DMS 273 (cell line): ENCODE data around the gene DYSF.
A peak's percentile ranks its signal among the peaks of the same experiment; 100 is the strongest.

ENCODE experiments used
- DNase-seq: peaks from one replicate; lab custom pipeline; 2025; ENCODE audit not compliant: unreplicated experiment; lab: John Stamatoyannopoulos, UW

Gene DYSF

DNA sequence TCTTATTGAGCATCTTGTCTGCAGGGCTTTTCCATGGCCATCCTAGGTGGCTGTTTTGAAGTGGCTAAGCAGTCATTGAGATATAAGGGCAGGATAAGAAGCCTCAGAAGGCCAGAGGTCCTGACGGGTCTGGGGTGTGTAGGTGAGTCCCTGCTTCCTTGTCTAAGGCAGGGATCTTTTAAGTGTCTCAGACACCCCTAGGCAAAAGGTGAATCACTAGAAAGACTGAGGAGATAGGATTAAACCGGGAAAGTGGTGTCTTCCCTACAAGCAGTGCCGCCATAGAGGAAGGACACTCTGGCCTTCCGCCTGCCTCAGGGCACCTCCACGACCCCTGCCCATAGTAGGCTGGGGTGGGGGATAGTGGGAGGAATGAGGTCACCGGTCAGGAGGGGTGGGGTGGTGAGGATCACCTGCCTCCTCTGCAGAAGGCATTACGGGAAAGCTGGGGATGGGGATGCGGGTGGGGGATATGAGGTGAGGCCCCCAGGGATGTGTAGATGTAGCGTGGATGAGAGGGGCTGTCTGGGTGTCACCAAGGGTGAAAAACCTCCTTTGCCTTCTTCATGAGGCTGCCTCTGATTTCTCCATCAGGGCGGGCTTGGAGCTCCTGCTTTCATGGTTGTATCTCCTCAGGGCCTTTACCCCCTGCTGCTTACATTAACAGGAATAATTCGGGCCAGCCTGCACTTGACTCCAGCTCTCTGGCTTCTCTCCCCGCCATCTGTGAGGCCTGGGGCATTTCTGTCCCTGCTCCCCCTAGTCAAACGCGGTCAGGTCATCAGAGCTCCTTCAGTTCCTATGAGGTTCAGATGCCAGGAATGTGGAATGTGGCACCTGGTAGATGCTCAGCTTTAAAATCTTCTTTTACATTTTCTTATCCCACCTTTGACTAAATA is 244.0 kb downstream of the DYSF start:
- DNase-seq, result peak; percentile 85

DNA sequence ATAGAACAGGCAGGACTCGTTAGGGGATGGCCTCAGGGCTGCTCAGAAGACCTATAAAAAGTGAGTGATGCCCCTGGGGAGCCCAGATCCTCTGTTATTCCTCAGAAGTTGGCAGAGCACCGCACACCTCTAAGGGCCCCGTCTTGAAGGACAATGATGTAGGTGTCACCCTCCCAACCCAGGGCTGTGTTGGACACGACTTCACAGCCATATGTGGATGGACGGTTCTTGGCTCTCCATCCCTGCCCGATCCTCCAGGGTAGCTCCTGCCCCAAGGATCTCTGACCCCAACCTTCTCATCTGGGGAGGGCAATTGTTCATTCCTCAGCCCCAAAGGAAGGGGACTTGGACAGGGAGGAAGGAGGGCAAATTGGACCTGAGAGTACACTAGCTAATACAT is 246.1 kb downstream of the DYSF start:
- no peak for DNase-seq

DNA sequence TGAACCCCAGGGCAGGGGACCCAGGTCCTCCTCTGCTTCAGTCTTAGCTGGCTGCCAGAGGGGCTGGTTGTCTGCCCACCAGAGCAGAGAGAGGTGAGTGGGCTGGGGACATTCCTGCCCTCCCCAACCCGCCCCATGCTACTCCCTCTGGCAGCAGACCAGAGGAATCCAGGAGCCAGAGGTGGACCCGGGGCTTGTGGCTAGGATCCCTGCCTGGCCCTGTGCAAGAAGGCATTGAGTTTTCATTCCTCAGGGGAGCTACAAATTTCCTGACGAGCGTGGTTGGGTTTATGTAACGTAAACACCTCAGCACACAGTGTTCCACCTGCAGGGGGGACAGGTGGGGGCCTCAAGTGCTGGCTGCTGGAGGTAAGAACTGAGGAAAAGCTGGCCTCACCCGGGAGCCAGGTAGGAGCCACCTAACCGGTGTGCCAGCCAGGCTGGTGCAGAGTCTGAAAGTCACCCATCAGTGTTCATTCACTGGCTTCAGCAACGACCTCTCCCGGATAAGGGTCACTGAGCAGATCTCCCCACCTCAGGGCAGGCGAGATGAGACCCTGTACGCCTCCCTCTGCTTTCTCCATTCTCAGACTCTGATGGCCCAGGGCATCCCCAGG is 246.8 kb downstream of the DYSF start:
- no peak for DNase-seq

GRCh38 chr2:71700658-71701397 is 247.5 kb downstream of the DYSF start:
- DNase-seq, result no peak

DNA sequence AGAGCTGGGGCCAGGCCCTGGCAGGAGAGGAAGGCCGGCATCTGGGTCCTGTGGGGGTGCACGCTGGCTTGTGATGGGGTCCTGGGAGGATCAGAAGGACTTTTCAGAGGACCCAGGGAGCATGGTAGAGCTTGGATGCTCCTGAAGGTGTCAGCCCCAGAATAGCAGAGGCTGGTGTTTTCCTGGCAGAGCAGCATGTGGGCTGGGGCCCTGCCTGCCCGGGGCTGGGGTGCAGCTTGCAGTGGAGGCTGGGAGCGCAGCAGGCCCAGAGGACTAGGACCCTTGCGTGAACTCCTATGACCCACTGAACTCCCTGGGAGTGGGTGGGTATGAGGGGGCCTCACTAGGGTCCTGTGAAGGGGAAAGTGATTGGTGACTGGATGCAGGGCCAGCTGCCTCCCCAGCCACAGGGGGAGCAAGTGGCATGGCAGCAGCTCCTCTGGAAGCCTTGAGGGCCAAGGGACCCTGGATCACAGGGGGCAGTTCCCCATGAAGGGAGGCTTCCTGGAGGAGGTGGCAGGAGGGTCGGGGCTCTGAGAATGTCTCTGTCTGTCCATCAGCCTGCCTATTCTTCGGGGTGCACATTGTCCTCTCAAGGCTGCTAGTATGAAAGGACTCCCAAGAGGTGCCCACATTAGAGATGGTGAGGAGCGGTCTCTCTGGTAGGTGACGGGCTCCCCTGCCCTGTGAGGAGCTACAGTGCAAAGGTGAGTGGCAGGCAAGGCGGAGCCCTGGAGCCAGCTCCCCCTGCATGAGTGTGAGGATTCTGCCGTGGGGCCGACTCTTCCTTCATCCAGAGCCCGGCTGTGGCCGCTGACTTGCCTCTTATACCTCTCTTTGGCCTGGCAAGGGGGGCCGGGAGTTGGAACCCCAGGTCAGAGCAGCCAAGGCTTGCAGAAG is 249.0 kb downstream of the DYSF start:
- DNase-seq, result no peak

- no peak for DNase-seq
Observed at GRCh38 chr2:71702971-71703898, 249.9 kb downstream of the DYSF start.

DNA sequence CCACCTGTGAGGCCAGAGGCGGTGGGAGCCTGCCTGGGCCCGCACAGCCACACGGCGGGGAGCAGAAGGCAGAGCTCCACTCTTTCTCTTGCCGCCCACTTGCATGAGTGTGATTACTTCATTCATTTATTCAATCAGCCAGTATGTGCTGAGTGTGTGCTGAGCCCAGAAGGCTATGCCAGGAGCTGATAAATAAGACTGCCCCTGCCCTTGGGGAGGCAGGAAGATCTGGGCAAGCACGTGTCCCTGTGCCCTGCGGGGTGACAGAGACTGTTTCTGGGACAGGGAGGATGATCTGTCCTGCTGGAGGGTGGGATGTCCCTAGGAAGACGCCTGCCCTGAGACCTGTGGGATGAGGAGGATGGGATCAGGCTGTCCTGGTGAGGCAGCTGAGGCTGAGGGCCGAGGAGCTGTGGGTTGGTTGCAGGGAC is 250.8 kb downstream of the DYSF start:
- peak; percentile 24 for DNase-seq

DNA sequence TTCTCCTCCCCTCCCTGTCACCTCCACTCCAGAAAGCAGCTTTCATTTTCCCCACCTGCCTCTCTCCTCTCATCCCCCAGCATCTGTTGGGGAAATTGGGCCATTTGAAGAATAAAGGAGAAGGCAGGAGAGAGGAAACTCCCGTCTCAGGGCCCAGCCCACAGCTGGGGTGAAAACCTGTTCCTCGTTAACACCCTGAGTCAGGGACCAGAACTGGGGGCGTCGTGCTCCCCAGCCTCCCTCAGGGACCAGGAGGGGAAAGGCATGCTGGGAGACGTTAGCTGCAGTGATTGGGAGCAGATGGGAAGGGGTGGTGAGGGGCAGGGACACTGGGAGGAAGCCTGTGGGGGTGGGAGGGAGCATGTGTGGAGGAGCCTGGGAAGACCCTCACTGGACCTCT is 251.3 kb downstream of the DYSF start:
- no peak for DNase-seq

GRCh38 chr2:71705171-71705960 is 252.0 kb downstream of the DYSF start:
- no peak for DNase-seq

DNA sequence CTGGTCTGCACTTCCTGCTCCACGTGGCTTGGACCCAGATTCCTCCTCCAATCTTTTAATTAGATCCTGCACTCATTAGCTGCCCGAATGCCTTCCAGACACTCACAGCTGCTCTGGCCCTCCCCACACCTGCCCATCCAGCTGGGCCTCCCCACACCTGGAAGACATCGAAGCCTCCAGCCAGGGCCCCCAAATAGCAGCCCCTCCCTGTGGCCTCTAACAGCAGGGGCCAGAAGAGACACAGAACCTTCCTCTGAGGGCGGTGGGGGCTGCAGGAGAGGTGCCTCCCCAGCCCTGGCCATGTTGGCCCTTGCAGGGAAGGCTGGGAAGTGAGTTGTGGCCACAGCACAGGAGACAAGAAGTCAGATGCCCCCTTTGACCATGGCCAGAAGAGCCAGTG is 252.8 kb downstream of the DYSF start:
- no peak for DNase-seq

GRCh38 chr2:71706836-71707235 is 253.5 kb downstream of the DYSF start:
- DNase-seq, result no peak

DNA sequence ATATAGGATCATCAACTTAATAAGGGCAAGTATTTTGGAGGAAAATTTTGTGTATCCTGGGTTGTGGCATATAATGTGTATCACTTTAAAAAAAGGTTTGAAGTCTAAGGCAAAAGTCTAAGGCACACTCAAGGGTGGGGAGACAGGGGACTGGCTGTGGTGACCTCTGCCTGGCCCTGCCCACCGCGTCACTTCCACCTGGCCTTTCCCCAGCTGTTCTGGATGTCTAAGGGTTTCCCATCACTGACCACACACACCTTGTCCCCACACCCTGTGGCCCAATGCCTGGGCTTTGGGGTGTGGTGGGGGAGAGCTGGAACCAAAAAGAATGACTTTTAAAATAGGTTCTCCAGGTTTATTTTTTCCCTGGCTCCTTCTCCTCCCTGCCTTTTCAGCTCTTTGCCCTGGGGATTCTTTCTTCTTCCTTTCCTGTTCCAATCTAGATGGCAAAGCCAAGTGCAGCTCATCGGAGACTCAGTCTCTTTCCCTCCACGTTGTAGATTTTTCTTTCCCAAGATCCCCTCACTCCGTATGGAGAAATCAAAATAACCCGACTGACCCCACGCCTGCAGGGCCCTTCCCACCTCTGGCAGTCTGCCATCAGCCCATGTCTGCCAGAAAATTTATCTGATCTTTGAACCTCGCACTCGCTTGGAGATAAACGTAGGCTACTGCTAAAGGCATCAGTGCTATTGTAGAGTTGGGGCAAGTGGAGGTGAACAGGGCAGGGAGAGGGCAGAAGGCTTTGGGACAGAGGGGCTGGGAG is 257.2 kb downstream of the DYSF start:
- no peak for DNase-seq

DNA sequence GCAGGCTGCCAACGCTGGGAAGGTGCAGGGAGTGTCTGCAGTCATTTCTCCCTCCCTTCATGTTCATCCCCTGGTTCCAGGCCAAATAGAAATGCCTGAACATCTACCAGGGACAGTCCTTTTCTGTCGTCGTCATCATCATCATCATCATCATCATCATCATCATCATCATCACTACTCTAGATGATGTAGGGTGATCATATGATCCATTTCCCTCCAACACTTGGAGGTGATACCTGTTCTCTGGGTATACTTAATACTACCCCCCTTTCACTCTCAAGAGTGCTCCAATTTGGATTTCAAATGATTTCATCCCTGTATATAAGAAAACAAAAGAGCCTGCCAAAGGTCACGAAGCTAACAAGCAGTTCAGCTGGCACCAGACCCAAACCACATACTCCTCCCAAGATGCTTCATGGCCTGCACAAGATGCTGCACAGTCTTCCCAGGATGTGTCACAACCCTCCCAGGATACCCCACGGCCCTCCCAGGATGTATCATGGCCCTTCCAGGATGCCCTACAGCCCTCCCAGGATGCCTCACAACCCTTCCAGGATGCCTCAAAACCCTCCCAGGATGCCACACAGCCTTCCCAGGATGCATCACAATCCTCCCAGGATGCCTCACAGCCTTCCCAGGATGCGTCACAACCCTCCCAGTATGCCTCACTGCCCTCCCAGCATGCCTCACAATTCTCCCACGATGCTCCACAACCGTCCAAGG is 257.9 kb downstream of the DYSF start:
- DNase-seq, result no peak

- no peak for DNase-seq
Observed at GRCh38 chr2:71712158-71712818, 258.9 kb downstream of the DYSF start.

GRCh38 chr2:71713581-71714580 is 260.5 kb downstream of the DYSF start:
- DNase-seq, result no peak
